Central memory CD8-positive, alpha-beta T cell (primary cell): ENCODE measurements around the gene IL18.
"Not testable (repeated sequence)": the region's sequence is repeated elsewhere in the genome, so short reads cannot be mapped to it uniquely, and the experiment has no call there.

ENCODE experiments used
- ATAC-seq: fragments of 150-1000 bp; cut with Tn5 transposase; replicated peaks from 2 replicates; pipeline ENCODE4 v1.10.0; 2022; ENCODE audit warnings: mild to moderate bottlenecking, moderate FRiP score, moderate number of reproducible peaks; ENCODE audit not compliant: poor library complexity, severe bottlenecking; ENCODE audit errors: extremely low read depth
- DNase-seq, 2 donors: peaks; one replicate each; pipeline ENCODE4 v3.0.0; 2021; ENCODE audit warnings: low spot score in 2 of 2
- H3K27ac Mint-ChIP-seq: one replicate; pipeline ENCODE4 v1.8.0; 2022; ENCODE audit warnings: low read depth, mild to moderate bottlenecking, moderate library complexity, mixed read lengths
- H3K27me3 Mint-ChIP-seq: one replicate; pipeline ENCODE4 v1.8.0; 2022; ENCODE audit warnings: mixed read lengths
- H3K36me3 Mint-ChIP-seq: one replicate; pipeline ENCODE4 v1.8.0; 2022; ENCODE audit warnings: mild to moderate bottlenecking, moderate library complexity, mixed read lengths; ENCODE audit not compliant: insufficient read depth
- H3K4me1 Mint-ChIP-seq: one replicate; pipeline ENCODE4 v1.8.0; 2022; ENCODE audit warnings: mixed read lengths
- H3K4me3 Mint-ChIP-seq: one replicate; pipeline ENCODE4 v1.8.0; 2022; ENCODE audit warnings: mild to moderate bottlenecking, moderate library complexity, mixed read lengths
- H3K9me3 Mint-ChIP-seq: one replicate; pipeline ENCODE4 v1.8.0; 2022; ENCODE audit warnings: mixed read lengths

IL18 gene

DNA sequence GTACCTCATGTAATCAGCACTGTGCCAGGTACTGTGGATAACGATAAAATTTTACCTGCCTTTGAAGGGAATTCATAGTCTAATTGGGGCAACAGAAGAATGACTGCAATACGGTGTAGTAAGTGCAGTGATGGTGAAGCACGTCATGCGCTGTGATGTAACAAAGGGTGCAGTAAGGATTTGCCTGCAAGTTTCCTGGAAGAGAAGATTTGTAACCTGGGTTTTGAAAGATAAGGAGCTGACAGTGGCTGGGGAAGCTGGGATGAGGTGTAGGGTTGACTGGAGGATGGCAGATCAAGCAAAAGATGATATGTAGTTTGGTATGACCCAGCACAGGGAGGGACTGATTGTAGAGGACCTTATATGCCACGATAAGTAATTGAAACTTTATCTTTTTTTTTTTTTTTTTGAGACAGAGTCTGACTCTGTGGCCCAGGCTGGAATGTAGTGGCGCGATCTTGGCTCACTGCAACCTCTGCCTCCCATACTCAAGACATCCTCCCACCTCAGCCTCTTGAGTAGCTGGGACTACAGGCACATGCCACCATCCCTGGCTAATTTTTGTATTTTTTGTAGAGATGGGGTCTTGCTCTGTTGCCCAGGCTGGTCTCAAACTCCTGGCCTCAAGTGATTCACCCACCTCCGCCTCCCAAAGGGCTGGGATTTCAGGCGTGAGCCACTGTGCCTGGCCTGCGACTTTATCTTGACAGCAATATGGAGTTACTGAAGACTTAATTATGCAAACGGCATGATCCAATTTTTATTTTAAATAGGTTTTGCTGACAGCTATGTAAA, 66.0 kb downstream of the IL18 start:
- H3K4me1 Mint-ChIP-seq: peaks cover 5% of the 10 kb centered on the region
- no peaks in the 10 kb centered on the region for H3K27me3 Mint-ChIP-seq
- H3K4me3 Mint-ChIP-seq: no peak overlapping the region
- DNase-seq (no peak), ATAC-seq (no peak)
- H3K36me3 Mint-ChIP-seq: peaks cover 22% of the 10 kb centered on the region
- no peaks in the 10 kb centered on the region for H3K9me3 Mint-ChIP-seq
- H3K27ac Mint-ChIP-seq: no peak overlapping the region

- DNase-seq: no peak
- H3K4me3 Mint-ChIP-seq: no peak overlapping the region
- H3K9me3 Mint-ChIP-seq: no peaks in the 10 kb centered on the region
- H3K27me3 Mint-ChIP-seq: no peaks in the 10 kb centered on the region
- peaks cover 5% of the 10 kb centered on the region for H3K4me1 Mint-ChIP-seq
- ATAC-seq: no peak
- H3K36me3 Mint-ChIP-seq: peaks cover 38% of the 10 kb centered on the region
- H3K27ac Mint-ChIP-seq: no peak overlapping the region
Measured at GRCh38 chr11:112096194-112096593, 67.7 kb downstream of the IL18 start.

DNA sequence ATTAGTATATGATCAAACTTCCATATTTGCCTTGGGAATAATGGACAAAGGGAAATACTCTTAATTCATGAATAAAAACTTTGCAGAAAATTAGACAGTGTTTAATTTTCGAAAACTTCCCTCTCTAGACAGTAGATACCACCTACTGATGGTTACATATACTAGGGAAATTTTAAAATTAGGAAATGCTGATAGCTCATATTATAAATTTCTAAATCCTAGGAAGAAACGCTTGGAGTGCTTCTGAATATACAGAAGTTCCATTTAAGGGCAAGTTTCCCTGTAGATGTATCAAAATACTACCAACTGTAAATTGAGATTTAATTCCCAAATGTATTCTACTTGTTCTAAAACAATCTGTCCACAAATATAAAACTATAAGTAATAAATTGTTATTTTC, 68.6 kb downstream of the IL18 start:
- H3K9me3 Mint-ChIP-seq, H3K4me1 Mint-ChIP-seq, H3K27ac Mint-ChIP-seq, H3K4me3 Mint-ChIP-seq, H3K27me3 Mint-ChIP-seq, DNase-seq, ATAC-seq: not testable (repeated sequence)
- H3K36me3 Mint-ChIP-seq: peaks cover 45% of the 10 kb centered on the region
